ENCODE results near the gene IL18BP. TPM values are rescaled to one million over a fixed set of nuclear protein-coding genes. Genes with fewer than 3 reads are reported as not detected.

IL18BP gene
- total RNA-seq, 1 donor from 2014 or later, result 10.7 TPM

- Mint-ChIP-seq H3K9me3 (no peaks in the 10 kb centered on the region), H3K27me3 (ENCODE audit: low read depth) (peaks cover 6% of the 10 kb centered on the region), H3K36me3 (ENCODE audit: low read depth) (peaks cover 13% of the 10 kb centered on the region), H3K4me1 (no peaks in the 10 kb centered on the region), H3K27ac (ENCODE audit: unreplicated experiment) (no peak overlapping the region), H3K4me3 (peak overlapping the region; percentile 23)
- no peak for TF ChIP-seq CTCF (conservative IDR thresholded peaks at IDR 0.05)
- no peak for DNase-seq (ENCODE audit: low read depth, low spot score)
These were observed 2.9 kb upstream of the IL18BP start for GRCh38 chr11:71995726-71996291.

GRCh38 chr11:71996517-71996916 is 2.2 kb upstream of the IL18BP start:
- Mint-ChIP-seq H3K4me1 (no peaks in the 10 kb centered on the region), H3K27me3 (ENCODE audit: low read depth) (peaks cover 6% of the 10 kb centered on the region), H3K36me3 (ENCODE audit: low read depth) (peaks cover 13% of the 10 kb centered on the region), H3K9me3 (no peaks in the 10 kb centered on the region), H3K4me3 (peak overlapping the region; percentile 27), H3K27ac (ENCODE audit: unreplicated experiment) (no peak overlapping the region)
- no peak for TF ChIP-seq CTCF (conservative IDR thresholded peaks at IDR 0.05)
- no peak for DNase-seq (ENCODE audit: low read depth, low spot score)

- TF ChIP-seq CTCF (conservative IDR thresholded peaks at IDR 0.05), result no peak
- no peak for DNase-seq (ENCODE audit: low read depth, low spot score)
- Mint-ChIP-seq H3K27me3 (ENCODE audit: low read depth) (peaks cover 9% of the 10 kb centered on the region), H3K4me1 (peaks cover 3% of the 10 kb centered on the region), H3K27ac (ENCODE audit: unreplicated experiment) (no peak overlapping the region), H3K9me3 (no peaks in the 10 kb centered on the region), H3K36me3 (ENCODE audit: low read depth) (peaks cover 15% of the 10 kb centered on the region), H3K4me3 (peak overlapping the region; percentile 27)
These were observed 1.8 kb upstream of the IL18BP start for GRCh38 chr11:71996946-71997345.

GRCh38 chr11:71997594-71997993 is 1.1 kb upstream of the IL18BP start:
- H3K9me3 Mint-ChIP-seq, result no peaks in the 10 kb centered on the region
- peaks cover 9% of the 10 kb centered on the region for H3K27me3 Mint-ChIP-seq (ENCODE audit: low read depth)
- no peak for TF ChIP-seq CTCF (conservative IDR thresholded peaks at IDR 0.05)
- no peak overlapping the region for H3K27ac Mint-ChIP-seq (ENCODE audit: unreplicated experiment)
- no peak overlapping the region for H3K4me3 Mint-ChIP-seq
- no peak for DNase-seq (ENCODE audit: low read depth, low spot score)
- H3K36me3 Mint-ChIP-seq (ENCODE audit: low read depth), result peaks cover 17% of the 10 kb centered on the region
- peaks cover 6% of the 10 kb centered on the region for H3K4me1 Mint-ChIP-seq

- peak overlapping the region; percentile 82 for H3K27ac Mint-ChIP-seq (ENCODE audit: unreplicated experiment)
- peaks cover 16% of the 10 kb centered on the region for H3K36me3 Mint-ChIP-seq (ENCODE audit: low read depth)
- no peak for DNase-seq (ENCODE audit: low read depth, low spot score)
- no peaks in the 10 kb centered on the region for H3K9me3 Mint-ChIP-seq
- H3K4me1 Mint-ChIP-seq, result peaks cover 6% of the 10 kb centered on the region
- H3K4me3 Mint-ChIP-seq, result peak overlapping the region; percentile 59
- no peak for TF ChIP-seq CTCF (conservative IDR thresholded peaks at IDR 0.05)
- H3K27me3 Mint-ChIP-seq (ENCODE audit: low read depth), result peaks cover 9% of the 10 kb centered on the region
These were observed 648 bp upstream of the IL18BP start for GRCh38 chr11:71998061-71998460.
